HG03575 (cell line): Measurements from ENCODE around the gene MMD2.
"Not testable (repeated sequence)": the region's sequence is repeated elsewhere in the genome, so short reads cannot be mapped to it uniquely, and the experiment has no call there.

Experiments
- ATAC-seq: cut with Tn5 transposase; IDR thresholded peaks from one replicate; pipeline ENCODE4 v1.9.1; 2021; ENCODE audit not compliant: unreplicated experiment, insufficient number of reproducible peaks, low FRiP score; ENCODE audit errors: extremely low read depth

Gene MMD2

DNA sequence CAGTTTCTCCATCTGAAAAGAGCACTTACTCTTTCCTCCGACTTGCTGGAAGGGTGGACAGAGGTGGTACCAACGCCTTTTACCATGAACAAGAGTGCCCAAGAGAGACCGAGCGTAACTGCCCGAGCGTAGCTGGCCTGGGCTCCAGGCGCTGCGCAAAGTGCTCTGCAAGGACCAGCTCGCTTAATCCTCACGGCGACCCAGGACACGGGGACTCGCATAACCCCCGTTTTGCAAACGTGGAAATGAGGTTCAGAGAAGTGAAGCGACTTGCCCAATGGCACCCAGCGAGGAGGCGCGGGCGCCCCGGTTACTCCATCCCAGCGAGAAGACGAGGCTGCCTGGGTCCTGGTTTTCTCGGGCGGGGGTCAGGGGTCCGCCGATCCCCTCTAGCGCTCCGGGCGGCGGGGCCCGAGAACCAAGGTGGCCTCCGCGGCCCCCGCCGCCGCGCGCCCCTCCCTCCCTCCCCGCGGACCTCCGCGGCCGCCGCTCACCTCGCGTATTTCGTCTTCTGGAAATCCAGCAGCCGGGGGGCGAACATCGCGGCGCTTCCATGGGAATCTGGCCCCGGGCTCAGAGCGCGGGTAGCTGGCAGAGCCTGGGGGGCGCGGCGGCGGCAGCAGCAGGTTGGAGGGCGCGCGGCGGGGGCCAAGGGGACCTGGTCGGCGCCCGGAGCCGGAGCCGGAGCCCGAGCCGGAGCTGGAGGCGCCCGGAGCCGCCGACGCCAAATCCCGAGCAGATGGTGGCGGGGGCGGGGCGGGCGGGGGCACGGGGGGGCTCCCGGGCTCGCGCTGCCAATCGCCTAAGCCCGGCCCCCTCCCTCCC lies at the start of gene MMD2:
MMD2 (minus strand) TSS at position 711 of the 825 bp plus-strand sequence; CDS start at position 541, 170 bp downstream.
- no peak for ATAC-seq

GRCh38 chr7:5005066-5005465 lies 46.1 kb upstream of the MMD2 start:
- ATAC-seq = no peak

- ATAC-seq = no peak
These were observed 42.9 kb upstream of the MMD2 start for GRCh38 chr7:5001911-5002310.

DNA sequence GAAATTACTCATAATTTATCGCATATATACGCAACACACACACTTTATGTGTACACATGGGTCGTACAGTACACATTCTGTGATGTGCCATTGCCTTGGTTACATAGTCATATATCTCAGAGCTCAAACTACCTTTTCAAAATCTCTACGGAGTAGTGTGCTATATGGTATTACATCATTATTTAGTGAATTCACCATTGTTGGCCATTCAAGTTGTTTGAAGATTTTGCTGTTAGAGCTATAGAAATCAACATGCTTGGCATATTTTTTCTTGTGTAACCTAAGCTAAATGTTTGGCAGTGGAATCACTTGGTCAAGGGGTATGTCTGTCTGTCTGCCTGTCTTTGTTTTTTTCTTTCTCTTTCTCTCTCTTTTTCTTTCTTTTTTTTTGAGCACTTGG lies 42.0 kb upstream of the MMD2 start:
- ATAC-seq = no peak

DNA sequence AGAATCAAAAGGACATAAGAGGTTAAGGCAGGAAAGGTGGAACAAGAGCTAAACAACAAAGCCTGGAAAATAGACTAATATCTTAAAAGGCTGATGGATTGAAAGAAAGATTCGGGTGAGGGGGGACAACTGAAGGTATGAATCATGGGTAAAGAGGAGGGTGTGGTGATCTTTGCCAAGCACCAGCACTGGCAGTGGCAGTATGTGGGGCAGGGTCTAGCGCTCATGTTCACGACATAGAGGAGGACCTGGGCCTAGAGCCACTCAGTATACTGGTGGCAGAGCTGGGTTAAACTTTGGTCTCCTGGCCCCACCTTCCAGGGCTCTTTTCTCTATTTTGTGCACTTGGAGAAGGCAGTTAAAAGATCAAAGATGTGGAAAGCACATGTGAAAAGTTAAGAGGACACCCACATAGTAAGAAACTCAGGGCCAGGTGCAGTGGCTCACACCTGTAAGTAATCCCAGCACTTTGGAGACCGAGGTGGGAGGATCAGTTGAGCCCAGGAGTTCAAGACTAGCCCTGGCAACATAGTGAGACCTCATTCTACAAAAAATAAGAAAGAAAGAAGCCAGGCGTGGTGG lies 40.5 kb upstream of the MMD2 start:
- no peak for ATAC-seq

DNA sequence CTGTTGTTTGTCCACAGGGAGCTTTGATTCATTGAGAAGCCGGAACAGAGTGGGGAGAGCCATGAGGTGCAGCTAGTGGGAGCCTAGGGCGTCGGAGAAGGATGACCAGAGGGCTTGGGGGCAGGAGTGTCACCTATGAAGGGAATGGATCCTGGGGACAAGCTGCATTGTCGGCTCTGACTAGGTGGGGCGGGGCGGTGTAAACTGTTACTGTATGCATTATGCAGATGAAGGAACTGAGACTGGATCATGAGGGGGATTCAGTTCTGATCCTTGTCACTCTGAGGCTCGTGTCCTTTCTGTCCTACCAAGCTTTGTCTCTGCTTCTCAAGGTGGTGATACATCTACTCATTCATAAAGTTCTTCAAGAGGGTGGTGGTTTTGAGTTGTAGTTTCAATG lies 39.9 kb upstream of the MMD2 start:
- no peak for ATAC-seq

GRCh38 chr7:4998244-4998643 lies 39.3 kb upstream of the MMD2 start:
- ATAC-seq = no peak

DNA sequence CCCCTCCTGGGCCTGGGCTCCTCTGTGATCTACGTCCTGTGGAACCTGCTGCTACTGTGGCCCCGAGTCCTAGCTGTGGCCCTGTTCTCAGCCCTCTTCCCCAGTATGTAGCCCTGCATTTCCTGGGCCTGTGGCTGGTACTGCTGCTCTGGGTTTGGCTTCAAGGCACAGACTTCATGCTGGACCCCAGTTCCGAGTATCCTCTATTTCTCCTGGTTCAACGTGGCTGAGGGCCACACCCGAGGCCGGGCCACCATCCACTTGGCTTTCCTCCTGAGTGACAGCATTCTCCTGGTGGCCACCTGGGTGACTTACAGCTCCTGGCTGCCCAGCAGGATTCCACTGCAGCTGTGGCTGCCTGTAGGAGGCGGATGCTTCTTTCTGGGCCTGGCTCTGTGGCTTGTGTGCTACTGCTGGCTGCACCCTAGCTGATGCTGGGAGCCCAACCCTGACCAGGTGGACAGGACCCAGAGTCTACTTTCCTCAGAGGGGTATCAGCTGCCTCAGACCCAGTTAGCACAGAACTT lies 37.8 kb upstream of the MMD2 start:
- no peak for ATAC-seq

- no peak for ATAC-seq
These were observed 36.5 kb upstream of the MMD2 start for GRCh38 chr7:4995429-4995969.

DNA sequence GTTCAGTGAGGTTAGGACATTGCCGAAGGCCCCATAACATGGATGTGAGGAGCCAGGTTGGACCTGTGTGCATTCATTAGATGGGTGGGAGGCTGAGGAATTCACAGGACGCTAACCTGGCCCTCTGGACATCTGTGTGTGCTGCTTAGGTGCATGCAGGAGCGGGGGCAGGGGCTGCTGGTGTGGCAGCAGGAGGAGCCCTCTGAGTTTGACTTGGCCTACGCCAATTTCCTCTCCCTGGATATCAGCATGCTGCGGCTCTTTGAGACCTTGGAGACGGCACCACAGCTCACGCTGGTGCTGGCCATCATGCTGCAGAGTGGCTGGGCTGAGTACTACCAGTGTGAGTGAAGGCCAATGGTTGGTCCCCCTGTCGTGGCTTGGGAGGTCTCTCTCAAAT lies 34.5 kb upstream of the MMD2 start:
- no peak for ATAC-seq

- peak; percentile 63 for ATAC-seq
These were observed 23.8 kb upstream of the MMD2 start for GRCh38 chr7:4982741-4983140.

- not testable (repeated sequence) for ATAC-seq
These were observed 22.4 kb upstream of the MMD2 start for GRCh38 chr7:4981295-4981890.

DNA sequence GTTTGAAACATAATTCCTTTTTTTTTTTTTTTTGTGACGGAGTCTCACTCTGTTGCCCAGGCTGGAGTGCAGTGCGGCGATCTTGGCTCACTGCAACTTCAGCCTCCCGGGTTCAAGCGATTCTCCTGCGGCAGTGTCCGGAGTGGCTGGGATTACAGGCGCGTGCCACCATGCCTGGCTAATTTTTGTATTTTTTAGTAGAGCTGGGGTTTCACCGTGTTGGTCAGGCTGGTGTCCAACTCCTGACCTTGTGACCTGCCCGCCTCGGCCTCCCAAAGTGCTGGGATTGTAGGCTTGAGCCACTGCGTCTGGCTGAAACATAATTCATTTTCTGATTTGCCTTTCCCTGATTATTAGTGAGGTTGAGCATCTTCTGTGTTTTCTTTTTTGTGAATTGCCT lies 16.6 kb upstream of the MMD2 start:
- ATAC-seq = not testable (repeated sequence)

GRCh38 chr7:4973728-4974198 lies 14.8 kb upstream of the MMD2 start:
- ATAC-seq = peak; percentile 91

DNA sequence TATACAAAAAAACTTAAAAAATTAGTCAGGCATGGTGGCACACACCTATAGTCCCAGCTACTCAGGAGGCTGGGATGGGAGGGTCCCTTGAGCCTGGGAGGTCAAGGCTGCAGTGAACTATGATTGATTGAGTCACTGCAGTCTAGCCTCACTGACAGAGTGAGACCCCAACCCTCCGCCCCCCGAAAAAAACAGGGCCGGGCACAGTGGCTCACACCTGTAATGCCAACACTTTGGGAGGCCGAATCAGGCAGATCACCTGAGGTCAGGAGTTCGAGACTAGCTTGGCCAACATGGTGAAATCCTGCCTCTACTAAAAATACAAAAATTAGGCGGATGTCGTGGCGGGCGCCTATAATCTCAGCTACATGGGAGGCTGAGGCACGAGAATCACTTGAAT lies 13.5 kb upstream of the MMD2 start:
- not testable (repeated sequence) for ATAC-seq

DNA sequence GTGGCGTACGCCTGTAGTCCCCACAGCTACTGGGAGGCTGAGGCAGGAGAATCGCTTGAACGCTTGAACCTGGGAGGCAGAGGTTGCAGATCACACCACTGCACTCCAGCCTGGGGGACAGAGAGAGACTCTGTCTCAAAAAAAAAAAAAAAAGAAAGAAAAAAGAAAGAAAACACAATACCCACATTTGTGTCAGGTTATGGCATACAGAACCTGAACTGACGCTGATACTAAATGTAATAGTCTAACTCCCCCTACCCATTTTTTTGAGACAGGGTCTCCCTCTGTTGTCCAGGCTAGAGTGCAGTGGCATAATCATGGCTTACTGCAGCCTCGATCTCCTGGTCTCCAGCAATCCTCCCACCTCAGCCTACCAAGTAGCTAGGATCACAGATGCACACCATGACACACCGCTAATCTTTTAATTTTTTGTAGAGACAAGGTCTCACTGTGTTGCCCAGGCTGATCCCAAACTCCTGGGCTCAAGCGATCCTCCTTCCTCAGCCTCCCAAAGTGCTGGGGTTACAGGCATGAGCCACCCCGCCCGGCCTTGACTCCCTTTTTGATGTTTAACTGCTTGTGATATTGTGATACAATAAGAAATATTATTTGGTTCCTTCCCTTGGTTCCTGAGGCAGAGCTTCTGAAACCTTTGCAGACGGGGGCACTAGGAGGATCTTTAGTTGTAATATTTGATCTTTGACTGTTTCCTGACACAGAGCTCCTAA lies 6.5 kb upstream of the MMD2 start:
- ATAC-seq = no peak

GRCh38 chr7:4964506-4964905 lies 5.5 kb upstream of the MMD2 start:
- no peak for ATAC-seq

DNA sequence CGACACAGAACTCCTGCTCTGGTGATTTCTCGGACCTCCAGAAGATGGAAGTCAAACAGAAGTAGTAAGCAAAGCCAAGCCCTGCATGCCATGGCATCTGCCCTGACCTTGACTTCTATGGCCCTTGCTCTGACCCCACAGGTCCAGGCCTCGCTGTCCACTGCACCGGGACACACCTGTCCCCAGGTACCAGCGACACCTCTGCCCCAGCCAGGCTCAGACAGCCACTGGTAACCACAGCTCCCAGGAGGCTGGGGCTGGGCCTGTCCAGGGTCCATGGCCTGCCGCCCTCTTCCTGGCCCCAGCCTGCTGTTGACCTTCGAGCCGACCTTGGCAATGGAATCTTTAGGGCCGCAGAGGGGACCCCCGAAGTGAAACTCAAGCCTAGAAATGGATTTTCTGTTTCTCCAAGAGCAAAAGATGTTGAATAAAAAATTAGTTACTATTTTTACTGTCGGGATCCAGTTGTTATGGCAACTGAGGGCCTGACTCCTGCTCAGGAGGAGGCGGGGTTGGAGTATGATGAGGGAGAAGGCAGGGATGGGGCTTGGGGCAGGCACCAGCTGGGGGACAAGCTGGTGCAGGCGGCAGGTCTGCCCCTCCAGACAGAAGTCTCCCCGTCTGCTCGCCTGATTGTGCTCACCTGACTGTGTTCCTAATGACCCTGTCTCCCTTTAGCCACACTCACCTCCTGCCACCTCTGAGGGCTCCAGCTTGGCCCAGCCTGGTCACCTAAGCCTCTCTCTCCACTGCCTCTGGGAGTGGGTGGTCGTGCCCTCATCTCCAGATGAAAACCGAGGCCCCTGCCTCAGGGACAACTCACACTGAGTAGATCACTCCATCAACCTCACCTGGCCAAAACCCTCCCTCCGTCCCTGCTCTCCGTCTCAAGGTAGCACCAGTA lies 4.1 kb upstream of the MMD2 start:
- no peak for ATAC-seq
